Type B pancreatic cell (in vitro differentiated cells): ENCODE data around the gene HIGD1A. TPM values are rescaled to one million over a fixed set of nuclear protein-coding genes. Genes with fewer than 3 reads are reported as not detected.

Experiments used
- DNase-seq: peaks from one replicate; pipeline ENCODE4 v3.0.0; 2021; ENCODE audit warnings: mixed read lengths; ENCODE audit not compliant: unreplicated experiment; ENCODE audit errors: extremely low spot score
- H3K27ac Mint-ChIP-seq: 2 replicates; pipeline ENCODE4 v1.8.0; 2021; ENCODE audit warnings: mild to moderate bottlenecking, mixed read lengths
- H3K27me3 Mint-ChIP-seq: 2 replicates; pipeline ENCODE4 v1.8.0; 2021; ENCODE audit warnings: mixed read lengths
- H3K36me3 Mint-ChIP-seq: 2 replicates; pipeline ENCODE4 v1.8.0; 2021; ENCODE audit warnings: mixed read lengths
- H3K4me1 Mint-ChIP-seq: one replicate; pipeline ENCODE4 v1.8.0; 2021; ENCODE audit warnings: mixed read lengths; ENCODE audit not compliant: unreplicated experiment
- H3K4me3 Mint-ChIP-seq: 2 replicates; pipeline ENCODE4 v1.8.0; 2021; ENCODE audit warnings: mild to moderate bottlenecking, mixed read lengths
- H3K9me3 Mint-ChIP-seq: 2 replicates; pipeline ENCODE4 v1.8.0; 2021; ENCODE audit warnings: mixed read lengths
- long read RNA-seq: library from polyadenylated mRNA; unstranded; transcript quantifications from one replicate; pipeline ENCODE4 v2.0.0, GENCODE V29; 2020
- total RNA-seq: library from RNA; stranded (reverse); gene quantifications from 2 replicates; pipeline ENCODE4 v1.2.1, GENCODE V29; 2021; ENCODE audit warnings: low replicate concordance
- TF ChIP-seq, protein P1 (sequence below): fragments of 200-600 bp; sonication (generic); conservative IDR thresholded peaks from 2 replicates; pipeline ENCODE4 v1.5.0; 2021; ENCODE audit warnings: antibody characterized with exemption, mild to moderate bottlenecking

Gene HIGD1A
- 100 and 130 TPM in 2 replicates for total RNA-seq
- long read RNA-seq, transcript HIGD1A-204 (4 exons, 585 nt), result minor isoform, 11 of 678 reads
- long read RNA-seq, transcript HIGD1A-201 (4 exons, 1,373 nt), result major isoform, 625 of 678 reads
- long read RNA-seq, transcript HIGD1A-202 (4 exons, 1,322 nt), result minor isoform, 10 of 678 reads
- long read RNA-seq, transcript HIGD1A-205 (3 exons, 983 nt), result minor isoform, 7 of 678 reads
- long read RNA-seq, partial matches to known transcripts, result 2 of 678 reads
- long read RNA-seq, other reads (novel, unspliced or antisense), result 23 of 678 reads

GRCh38 chr3:42804106-42804830, at the start of gene HIGD1A:
HIGD1A (minus strand) TSS chr3:42804490; CDS start chr3:42794253, 10,237 bp downstream.
- peaks cover 20% of the 10 kb centered on the region for H3K36me3 Mint-ChIP-seq
- H3K9me3 Mint-ChIP-seq, result peaks cover 3% of the 10 kb centered on the region
- TF ChIP-seq, protein P1, sequence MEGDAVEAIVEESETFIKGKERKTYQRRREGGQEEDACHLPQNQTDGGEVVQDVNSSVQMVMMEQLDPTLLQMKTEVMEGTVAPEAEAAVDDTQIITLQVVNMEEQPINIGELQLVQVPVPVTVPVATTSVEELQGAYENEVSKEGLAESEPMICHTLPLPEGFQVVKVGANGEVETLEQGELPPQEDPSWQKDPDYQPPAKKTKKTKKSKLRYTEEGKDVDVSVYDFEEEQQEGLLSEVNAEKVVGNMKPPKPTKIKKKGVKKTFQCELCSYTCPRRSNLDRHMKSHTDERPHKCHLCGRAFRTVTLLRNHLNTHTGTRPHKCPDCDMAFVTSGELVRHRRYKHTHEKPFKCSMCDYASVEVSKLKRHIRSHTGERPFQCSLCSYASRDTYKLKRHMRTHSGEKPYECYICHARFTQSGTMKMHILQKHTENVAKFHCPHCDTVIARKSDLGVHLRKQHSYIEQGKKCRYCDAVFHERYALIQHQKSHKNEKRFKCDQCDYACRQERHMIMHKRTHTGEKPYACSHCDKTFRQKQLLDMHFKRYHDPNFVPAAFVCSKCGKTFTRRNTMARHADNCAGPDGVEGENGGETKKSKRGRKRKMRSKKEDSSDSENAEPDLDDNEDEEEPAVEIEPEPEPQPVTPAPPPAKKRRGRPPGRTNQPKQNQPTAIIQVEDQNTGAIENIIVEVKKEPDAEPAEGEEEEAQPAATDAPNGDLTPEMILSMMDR, result no peak
- peak within 1 kb of the TSS; percentile 99 for H3K27ac Mint-ChIP-seq
- DNase-seq, result peak; percentile 94
- peaks cover 32% of the 10 kb centered on the region for H3K4me1 Mint-ChIP-seq
- peak within 1 kb of the TSS; percentile 100 for H3K4me3 Mint-ChIP-seq
- H3K27me3 Mint-ChIP-seq, result peaks cover 29% of the 10 kb centered on the region

DNA sequence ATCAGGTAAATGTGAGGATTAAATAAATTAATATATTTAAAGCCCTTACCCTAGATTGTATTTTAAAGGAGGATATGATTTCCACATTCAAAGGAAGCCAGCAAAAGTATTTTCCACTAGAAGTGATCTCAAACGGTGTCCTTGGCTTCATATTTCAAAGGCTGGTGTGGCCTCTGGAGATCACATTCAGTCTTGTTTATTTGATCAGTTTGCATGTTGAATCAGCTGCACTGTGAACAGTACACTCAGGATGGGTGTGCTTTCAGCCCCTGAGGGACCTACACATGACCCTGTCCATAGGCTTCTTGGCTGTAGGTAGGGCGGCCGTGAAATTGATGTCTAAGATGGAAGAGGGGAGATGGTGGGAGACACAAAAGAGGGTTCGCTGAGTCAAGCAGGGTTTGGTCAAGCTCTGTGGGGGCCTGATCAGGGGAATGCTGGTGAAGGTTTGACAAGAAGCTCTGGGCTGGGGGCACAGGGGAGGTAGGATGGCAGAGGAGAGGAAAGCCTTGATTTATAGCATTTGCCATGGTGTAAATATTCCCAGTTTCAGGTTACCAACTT, 49.5 kb upstream of the HIGD1A start:
- TF ChIP-seq, protein P1, result no peak
- no peaks in the 10 kb centered on the region for H3K36me3 Mint-ChIP-seq
- peaks cover 8% of the 10 kb centered on the region for H3K9me3 Mint-ChIP-seq
- H3K4me1 Mint-ChIP-seq, result peaks cover 20% of the 10 kb centered on the region
- H3K27me3 Mint-ChIP-seq, result peaks cover 3% of the 10 kb centered on the region
- H3K27ac Mint-ChIP-seq, result no peak overlapping the region
- peak overlapping the region; percentile 5 for H3K4me3 Mint-ChIP-seq
- DNase-seq, result peak; percentile 34

DNA sequence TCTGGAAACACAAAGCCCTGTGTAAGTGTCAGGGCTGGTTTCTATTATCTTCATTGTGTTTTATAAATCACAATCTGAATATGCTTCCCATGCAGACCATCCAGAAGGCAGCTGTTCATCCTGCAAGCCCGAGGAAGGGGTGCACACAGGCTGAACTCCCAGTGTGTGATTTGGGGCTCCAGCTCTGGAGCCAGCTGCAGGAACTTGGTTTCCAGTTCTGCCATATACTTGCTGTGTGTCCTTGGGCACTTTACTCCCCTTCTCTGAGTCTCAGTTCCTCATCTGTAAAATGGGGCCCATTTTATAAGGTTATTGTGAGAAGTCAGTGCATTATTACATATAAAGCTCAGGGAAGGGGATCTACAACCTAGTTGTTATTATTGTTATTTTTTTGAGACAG, 48.8 kb upstream of the HIGD1A start:
- H3K4me3 Mint-ChIP-seq, result no peak overlapping the region
- peaks cover 20% of the 10 kb centered on the region for H3K4me1 Mint-ChIP-seq
- no peak overlapping the region for H3K27ac Mint-ChIP-seq
- no peaks in the 10 kb centered on the region for H3K27me3 Mint-ChIP-seq
- TF ChIP-seq, protein P1, result no peak
- DNase-seq, result peak; percentile 15
- peaks cover 4% of the 10 kb centered on the region for H3K9me3 Mint-ChIP-seq
- no peaks in the 10 kb centered on the region for H3K36me3 Mint-ChIP-seq

DNA sequence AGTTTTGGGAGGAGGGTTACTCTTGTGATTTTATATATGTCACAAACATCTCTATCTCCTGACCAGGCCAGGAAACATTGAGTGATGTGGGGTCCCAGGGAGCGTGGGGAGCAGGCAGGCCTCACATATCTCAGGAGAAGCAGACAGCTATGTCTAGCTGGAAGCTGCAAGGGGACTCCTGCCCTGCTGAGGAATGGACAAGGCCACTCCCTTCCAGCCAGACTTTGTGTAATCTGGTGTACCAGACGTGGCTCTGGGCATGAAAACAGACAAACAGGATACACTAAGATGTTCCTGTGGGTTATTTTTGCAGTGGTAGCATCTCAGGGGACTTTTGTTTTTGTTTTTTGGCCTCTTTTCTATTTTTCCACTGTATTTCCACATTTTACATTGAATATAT, 48.2 kb upstream of the HIGD1A start:
- peaks cover 25% of the 10 kb centered on the region for H3K4me1 Mint-ChIP-seq
- DNase-seq, result peak; percentile 25
- TF ChIP-seq, protein P1, result no peak
- H3K27ac Mint-ChIP-seq, result peak overlapping the region; percentile 36
- no peaks in the 10 kb centered on the region for H3K36me3 Mint-ChIP-seq
- H3K27me3 Mint-ChIP-seq, result no peaks in the 10 kb centered on the region
- no peak overlapping the region for H3K4me3 Mint-ChIP-seq
- peaks cover 4% of the 10 kb centered on the region for H3K9me3 Mint-ChIP-seq

GRCh38 chr3:42851228-42851834, 47.0 kb upstream of the HIGD1A start:
- Mint-ChIP-seq H3K27me3 (no peaks in the 10 kb centered on the region), H3K27ac (peak overlapping the region; percentile 36), H3K4me1 (peaks cover 35% of the 10 kb centered on the region), H3K4me3 (no peak overlapping the region), H3K36me3 (no peaks in the 10 kb centered on the region), H3K9me3 (peaks cover 4% of the 10 kb centered on the region)
- TF ChIP-seq, protein P1, result no peak
- DNase-seq, result peak; percentile 52
